Renal cortex interstitium (tissue), 15 donors: ENCODE data around the gene DNAJC27. TPM values are rescaled to one million over a fixed set of nuclear protein-coding genes. Genes with fewer than 3 reads are reported as not detected.
"Not testable (repeated sequence)": the region's sequence is repeated elsewhere in the genome, so short reads cannot be mapped to it uniquely, and the experiment has no call there.

Experiments used
- DNase-seq, 11 donors: peaks; one replicate each; pipeline ENCODE4 v3.0.0-alpha.2; 2013; ENCODE audit warnings: low read depth in 9 of 11, low spot score in 4 of 11; ENCODE audit errors: extremely low read depth in 1 of 11
- long read RNA-seq, 16 experiments: transcript quantifications; one replicate each; lab custom pipeline, GENCODE V29; 2026
- polyA plus RNA-seq, 3 donors: library from polyadenylated mRNA; unstranded; fragments of 120-200 nt; gene quantifications; one replicate each; pipeline ENCODE4 v1.2.1, GENCODE V29; 2013; ENCODE audit not compliant: insufficient read length in 3 of 3

Gene DNAJC27
- polyA plus RNA-seq: 10 to 100 TPM in 1 of 3 donors, 1 to 10 TPM in 2; 8.5 to 10.9 (median 9.2) TPM
- long read RNA-seq, donor 1: 0 reads
- long read RNA-seq, donor 2: 0 reads
- long read RNA-seq, donor 3: 0 reads
- long read RNA-seq, donor 4, full-length matches to known transcripts: 1 of 1 reads
- long read RNA-seq, donor 4, partial matches to known transcripts: 0 of 1 reads
- long read RNA-seq, donor 4, other reads (novel, unspliced or antisense): 0 of 1 reads
- long read RNA-seq, donor 5: 0 reads
- long read RNA-seq, donor 6, full-length matches to known transcripts: 2 of 2 reads
- long read RNA-seq, donor 6, partial matches to known transcripts: 0 of 2 reads
- long read RNA-seq, donor 6, other reads (novel, unspliced or antisense): 0 of 2 reads
- long read RNA-seq, donor 7, full-length matches to known transcripts: 1 of 1 reads
- long read RNA-seq, donor 7, partial matches to known transcripts: 0 of 1 reads
- long read RNA-seq, donor 7, other reads (novel, unspliced or antisense): 0 of 1 reads
- long read RNA-seq, donor 8, full-length matches to known transcripts: 2 of 27 reads
- long read RNA-seq, donor 8, partial matches to known transcripts: 0 of 27 reads
- long read RNA-seq, donor 8, other reads (novel, unspliced or antisense): 25 of 27 reads
- long read RNA-seq, donor 9: 0 reads
- long read RNA-seq, donor 10, full-length matches to known transcripts: 1 of 1 reads
- long read RNA-seq, donor 10, partial matches to known transcripts: 0 of 1 reads
- long read RNA-seq, donor 10, other reads (novel, unspliced or antisense): 0 of 1 reads
- long read RNA-seq, donor 11: 0 reads
- long read RNA-seq, donor 12, partial matches to known transcripts: 0 of 1 reads
- long read RNA-seq, donor 12, other reads (novel, unspliced or antisense): 0 of 1 reads
- long read RNA-seq, donor 13, full-length matches to known transcripts: 1 of 1 reads
- long read RNA-seq, donor 13, partial matches to known transcripts: 0 of 1 reads
- long read RNA-seq, donor 13, other reads (novel, unspliced or antisense): 0 of 1 reads
- long read RNA-seq, donor 14, partial matches to known transcripts: 0 of 12 reads
- long read RNA-seq, donor 14, other reads (novel, unspliced or antisense): 12 of 12 reads
- long read RNA-seq, donor 15: 0 reads
- long read RNA-seq, donor 16, full-length matches to known transcripts: 2 of 10 reads
- long read RNA-seq, donor 16, partial matches to known transcripts: 8 of 10 reads
- long read RNA-seq, donor 16, other reads (novel, unspliced or antisense): 0 of 10 reads

DNA sequence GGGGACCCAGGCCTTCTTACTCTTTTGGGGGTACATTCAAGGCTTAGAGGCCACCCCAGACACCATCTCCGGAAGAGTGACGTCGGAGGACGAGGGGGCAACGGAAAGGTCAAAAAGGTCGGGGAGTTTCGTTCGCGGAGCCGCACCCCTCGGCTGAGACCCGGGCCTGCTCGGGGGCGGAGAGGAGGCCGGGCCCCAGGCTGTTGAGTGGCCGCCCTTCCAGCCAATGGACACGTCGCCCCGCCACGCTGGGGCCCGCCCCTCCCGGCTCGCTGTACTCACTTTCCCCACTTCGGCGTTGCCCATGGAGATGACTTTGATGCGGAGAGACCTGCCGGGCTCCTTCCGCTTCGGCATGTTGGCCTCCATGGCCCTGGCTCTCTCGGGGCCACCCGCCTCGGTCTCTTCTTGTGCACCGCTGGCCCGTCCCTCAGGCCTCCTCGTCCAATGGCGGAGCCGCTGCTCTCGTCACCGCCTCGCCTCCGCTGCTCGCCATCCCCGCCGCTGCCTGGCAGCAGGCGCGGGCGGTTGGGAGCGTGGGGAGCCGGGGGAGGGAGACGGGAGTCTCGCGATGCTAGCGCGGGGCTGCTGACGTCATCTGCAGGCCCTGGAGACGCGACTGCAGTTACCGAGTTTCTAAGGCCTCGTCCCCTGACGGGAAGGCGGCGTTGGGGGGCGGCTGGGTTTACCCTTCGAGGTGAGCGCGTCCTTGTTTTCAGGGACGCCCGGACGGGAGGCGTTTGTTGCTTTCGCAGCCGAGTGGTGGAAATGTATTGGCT, at the start of gene DNAJC27:
Gene DNAJC27, minus strand, starts transcription at position 420 of the 779 bp plus-strand sequence. Its CDS starts 51 bp downstream, at position 369.
- peak; percentile 94 to 98 (median 97) for DNase-seq

DNA sequence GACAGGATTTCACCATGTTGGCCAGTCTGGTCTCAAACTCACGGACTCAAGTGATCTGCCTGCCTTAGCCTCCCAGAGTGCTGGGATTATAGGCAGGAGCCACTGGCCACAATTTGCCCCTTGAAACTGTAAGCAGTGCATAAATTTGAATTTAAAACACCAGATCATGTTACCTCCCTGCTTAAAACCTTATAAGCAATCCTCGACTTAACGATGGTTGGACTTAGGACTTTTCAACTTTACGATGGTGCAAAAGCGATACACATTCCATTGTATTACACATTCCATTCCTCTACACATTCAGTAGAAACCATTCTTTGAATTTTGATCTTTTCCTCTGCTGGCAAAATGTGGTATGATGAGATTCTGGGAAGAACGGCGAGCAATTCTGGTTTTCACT, 46.9 kb upstream of the DNAJC27 start:
- DNase-seq: no peak

DNA sequence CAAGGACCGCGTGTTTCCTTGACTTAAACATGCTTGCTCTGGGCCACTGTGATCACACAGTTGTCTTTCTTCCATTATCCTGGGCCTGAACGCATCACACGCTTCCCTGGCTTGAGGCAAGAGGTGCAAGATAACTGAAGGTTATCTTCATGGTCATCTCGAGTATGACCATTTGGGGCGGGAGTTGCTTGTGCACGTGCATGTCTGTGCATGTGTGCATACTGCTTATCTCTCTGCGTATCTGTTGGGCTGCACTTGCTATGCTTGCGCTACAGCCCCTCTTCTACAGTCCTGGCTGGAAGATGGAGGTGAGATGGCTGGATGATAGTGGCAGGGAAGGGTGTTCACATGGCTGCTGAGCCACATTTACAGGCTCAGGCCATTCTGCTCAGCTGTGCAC, 42.9 kb upstream of the DNAJC27 start:
- DNase-seq: no peak

DNA sequence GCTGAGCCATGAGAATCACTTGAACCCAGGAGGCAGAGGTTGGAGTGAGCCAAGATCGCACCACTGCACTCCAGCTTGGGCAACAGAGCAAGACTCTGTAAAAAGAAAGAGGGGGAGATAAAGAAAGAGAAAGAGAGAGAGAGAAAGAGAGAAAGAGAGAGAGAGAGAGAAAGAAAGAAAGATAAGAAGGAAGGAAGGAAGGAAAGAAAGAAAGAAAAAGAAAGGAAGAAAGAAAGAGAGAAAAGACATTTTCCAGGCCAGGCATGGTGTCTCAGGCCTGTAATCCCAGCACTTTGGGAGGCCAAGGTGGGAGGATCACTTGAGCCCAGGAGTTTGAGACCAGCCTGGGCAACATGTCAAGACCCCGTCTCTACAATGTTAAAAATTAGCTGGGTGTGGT, 39.6 kb upstream of the DNAJC27 start:
- not testable (repeated sequence) for DNase-seq

DNA sequence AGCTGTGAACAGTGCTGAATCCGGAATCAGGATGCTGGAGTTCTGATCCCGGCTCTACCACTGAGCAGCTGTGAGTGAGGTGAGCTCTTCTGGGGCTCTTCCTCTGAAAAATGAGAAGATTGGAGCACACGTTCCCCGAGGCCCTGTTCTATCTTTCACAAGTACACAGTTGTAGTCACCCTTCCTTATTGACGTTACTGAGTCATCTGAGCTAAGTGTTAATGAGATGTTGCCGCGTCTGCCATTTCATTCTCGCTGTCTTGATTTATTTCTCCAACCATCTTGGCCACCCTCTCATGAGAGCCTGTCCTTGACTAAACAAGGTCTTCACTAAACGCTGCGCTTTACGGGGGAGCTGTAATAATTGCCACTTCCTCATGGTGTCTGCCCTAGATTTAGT, 38.2 kb upstream of the DNAJC27 start:
- no peak for DNase-seq

DNA sequence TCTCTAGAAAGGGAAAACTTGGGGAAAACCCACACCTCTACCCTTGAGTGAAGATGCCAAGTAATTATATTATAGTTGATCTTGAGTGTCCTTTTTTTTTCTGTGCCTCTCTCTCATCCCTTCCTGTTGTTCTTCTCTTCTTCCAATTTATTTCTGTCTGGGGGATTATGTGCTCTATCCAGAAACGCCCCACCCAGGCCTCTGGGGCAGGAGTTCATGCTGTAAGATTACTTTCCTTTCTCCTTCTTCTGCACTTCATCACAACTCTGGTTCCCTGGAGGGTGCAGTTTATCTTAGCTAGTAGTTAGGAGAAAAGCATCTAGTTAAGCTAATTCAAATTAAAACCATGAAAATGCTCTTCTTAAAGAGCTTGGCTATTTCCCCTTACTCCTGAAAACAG, 30.3 kb upstream of the DNAJC27 start:
- DNase-seq: no peak

DNA sequence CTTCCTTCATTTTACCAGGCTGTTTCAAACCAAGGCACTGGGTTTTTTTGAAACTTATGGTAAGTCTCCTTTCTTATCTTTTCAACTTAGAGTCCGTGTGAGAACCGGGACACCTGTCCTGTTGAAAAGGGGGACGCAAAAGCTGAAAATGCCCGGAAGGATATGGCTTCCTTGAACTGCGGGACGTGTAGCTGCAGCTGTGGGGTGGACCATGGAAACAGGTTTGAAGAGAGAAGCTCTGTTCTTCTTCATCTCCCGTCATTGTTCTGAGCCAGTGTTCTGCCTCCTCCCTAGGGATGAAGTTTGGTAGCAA, 29.5 kb upstream of the DNAJC27 start:
- no peak for DNase-seq

DNA sequence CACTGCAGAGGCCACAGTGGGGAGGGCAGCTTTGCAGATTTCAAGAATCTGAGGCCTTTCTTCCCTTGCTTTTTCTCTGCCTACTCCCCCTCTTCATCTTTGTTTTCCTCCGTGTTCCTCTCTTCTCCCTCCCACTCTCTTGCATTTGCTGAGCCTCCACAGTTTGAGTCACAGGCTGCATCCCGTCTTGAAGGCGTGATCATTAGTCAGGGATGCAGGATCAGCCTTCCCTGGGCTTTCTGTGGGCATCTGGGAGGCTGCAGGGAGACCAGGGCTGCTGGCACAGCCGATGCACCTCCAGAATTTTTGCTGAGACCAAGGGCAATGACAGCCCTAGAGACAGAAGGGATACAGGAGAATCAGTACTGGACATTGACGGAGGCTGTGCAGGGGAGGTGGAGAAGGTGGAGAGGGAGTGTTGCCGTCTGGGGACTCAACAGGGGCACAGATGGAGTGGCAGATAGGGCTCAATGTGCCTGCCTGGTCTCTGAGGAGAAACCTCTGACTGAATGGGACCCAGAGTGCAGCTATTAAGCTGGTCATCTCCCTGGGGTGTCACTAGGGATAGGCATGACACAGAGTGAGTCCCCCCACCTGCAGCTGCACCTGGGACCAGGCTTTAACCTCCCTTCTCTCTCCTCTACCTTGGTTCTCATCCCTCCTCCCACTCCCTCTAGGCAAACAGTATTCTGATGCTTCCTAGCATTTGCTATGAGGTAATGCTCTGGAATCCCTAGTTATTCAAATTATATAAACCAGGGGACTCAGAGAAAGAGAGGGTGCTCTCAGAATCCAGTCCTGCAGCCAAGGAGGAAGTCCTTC, 29.0 kb upstream of the DNAJC27 start:
- no peak for DNase-seq

DNA sequence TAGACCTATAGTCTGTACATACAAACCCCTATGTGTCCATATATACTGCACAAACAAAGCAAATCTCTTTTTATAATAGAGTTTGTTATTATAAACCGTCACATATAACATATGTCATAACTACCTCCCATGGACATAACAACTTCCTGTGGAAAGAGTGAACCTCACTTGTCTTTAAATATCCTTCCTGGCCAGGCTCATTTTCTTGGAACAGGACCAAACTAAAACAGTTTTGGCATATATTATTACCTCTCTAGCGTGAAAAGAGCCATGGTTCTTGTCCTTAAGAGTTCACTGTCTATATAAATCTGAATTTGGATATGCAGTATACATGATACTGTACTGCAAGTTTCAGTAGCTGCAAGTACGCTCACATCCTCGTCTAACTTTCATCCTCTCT, 28.3 kb upstream of the DNAJC27 start:
- no peak for DNase-seq

DNA sequence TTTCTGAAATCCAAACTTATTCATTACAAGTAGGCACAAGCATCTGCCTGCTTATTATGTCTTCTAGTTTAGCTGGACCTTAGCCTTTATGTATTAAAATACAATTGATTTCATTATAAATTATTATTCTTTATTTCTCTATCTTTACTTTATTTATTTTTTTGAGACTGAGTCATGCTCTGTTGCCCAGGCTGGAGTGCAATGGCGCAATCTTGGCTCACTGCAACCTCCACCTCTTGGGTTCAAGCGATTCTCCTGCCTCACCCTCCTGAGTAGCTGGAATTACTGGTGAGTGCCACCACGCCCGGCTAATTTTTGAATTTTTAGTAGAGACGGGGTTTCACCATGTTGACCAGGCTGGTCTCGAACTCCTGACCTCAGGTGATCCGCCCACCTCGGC, 27.3 kb upstream of the DNAJC27 start:
- not testable (repeated sequence) for DNase-seq

DNA sequence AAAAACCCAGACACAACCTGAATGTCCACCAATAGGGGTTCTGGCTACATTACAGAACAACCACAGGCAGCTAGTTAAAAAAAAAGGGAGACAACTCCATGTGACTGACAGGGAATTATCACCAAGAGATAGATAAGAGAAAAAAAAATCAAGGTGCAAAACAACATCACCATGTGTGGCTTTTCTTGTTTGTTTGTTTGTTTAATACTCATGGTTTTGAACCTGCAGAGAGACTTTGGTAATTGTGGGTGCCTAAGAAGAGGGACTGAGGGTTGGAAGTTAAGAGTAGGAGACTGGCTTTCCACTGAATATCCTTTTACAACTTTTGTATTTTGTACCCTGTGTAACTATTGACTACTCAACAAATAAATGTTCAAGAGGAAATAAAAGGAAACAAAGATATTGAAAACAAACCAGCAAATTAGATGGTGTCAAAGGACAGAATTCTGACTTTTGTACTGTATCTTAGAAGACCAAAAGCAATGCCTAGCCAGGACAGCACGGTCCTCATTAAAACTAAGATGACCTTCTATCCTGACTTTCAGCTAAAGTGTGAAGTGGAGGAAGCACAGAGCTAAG, 22.5 kb upstream of the DNAJC27 start:
- DNase-seq: no peak

DNA sequence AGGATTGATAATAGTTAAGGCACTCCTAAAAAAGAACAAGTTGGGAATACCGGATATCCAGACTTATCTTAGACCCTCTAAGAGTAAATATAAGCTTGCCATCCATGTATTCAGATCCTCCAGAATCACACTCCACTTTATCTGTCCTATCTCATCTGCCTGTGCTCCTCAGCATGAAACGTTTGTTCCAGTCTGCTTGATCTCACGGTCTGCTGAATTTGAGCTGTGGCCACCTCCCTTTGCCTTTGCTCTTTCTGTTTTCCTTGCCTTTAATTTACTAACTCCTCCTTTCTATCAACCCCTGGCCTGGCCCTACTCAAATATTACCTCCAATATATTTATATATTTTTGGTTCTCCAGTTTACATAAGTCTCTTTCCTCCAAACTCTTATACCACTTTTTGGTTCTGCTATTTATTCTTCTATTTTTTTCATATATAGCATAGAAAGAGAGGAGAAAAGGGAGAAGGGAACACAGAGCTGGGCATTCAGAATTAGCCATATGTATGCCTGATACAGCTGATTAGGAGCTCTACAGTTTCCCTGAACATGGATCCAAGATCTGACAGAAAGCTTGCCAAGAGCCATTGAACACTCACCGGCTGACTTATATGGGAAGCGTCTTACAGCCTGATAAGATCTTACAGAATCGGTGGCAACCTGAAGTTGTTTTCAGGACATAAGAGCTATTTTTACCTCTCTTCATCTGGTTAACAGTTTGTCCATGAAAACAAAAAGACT, 21.8 kb upstream of the DNAJC27 start:
- DNase-seq: no peak

DNA sequence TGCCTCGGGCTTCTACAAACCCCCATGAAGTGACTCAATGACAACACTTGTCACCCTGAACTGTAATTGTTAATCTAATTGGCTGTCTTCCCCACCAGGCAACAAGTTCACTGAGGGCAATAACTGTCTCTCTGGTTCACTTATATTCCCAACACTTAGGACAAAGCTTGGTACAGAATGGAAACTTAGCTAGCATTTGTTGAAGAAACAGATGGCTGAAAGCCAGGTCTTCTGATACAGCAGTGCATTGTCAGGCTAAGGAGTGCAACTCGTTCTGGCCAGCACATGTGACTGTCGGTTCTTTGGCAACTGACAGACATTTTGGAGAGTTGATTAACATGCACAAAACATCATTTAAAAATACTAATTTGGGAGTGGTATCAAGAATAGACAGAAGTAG, 14.6 kb upstream of the DNAJC27 start:
- DNase-seq: no peak

DNA sequence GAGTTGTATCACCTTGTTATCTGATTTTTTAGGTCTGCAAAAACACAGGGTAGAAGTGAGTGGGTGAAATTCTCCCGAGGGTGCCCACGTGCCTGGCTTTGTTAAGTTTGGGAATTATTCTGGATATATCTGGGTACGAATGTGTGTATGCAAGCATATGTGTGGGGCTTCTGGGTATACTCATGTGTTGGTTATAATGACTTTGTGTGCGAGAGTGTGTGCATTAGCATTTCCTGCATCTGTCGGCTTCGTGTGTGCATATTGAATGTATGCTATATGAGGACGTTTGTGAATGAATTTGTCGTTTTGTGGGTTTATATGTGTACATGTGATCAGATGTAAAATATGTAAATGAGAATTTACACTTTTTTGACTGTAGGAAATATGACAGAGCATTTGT, 13.8 kb upstream of the DNAJC27 start:
- DNase-seq: no peak

DNA sequence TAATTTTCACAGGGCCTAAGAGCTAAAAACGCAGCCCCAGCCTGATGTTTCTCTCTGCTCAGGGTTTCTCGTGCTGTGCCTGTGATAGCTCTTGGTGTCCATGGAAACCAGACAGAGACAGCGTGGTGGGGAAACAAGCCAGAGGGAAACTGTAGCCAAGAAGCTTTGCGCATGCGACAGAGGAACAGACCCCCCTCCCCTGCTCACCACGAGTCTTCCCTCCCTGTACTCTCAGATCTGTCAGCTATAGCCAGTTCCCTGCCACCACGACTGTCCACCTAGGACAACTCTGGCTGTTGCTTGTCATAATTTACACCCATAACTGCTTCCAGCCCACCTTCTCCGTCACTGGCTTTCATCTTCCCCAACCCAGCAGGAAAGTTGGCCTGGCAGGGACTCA, 13.2 kb upstream of the DNAJC27 start:
- peak in 10 of 11 donors; percentile 60 to 86 (median 77) for DNase-seq

DNA sequence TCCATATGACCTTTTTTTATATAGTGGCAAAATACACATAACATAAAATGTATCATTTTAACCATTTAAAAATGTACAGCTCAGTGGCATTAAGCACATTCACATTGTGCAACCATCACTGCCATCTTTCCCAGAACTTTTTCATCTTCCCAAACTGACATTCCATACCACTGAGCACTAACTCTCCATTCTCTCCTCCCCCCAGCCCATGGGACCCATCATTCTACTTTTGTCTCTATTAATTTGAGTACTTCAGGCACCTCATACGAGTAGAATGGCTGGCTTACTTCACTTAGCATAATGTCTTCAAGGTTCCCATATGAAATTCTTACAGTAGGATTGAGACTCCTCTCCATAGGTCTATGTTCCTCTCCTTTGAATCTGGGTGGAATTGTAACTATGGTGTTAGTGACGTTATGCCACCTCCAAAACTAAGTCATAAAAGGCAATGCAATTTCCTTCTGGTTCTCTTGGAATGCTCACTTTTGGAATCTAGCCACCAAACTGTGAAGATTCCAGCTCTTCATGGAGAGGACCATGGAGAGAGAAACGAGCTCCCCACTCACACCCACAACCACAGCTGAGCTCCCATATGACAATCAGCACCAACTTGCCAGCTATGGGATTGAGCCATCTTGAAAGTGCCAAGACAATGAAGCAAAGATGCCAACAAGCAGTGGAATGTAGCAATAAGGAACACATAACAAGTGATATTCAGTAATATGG, 9.8 kb upstream of the DNAJC27 start:
- no peak for DNase-seq
